ENCODE results near the gene CNOT1.
A peak's percentile ranks its signal among the peaks of the same experiment; 100 is the strongest.

Gene CNOT1

DNA sequence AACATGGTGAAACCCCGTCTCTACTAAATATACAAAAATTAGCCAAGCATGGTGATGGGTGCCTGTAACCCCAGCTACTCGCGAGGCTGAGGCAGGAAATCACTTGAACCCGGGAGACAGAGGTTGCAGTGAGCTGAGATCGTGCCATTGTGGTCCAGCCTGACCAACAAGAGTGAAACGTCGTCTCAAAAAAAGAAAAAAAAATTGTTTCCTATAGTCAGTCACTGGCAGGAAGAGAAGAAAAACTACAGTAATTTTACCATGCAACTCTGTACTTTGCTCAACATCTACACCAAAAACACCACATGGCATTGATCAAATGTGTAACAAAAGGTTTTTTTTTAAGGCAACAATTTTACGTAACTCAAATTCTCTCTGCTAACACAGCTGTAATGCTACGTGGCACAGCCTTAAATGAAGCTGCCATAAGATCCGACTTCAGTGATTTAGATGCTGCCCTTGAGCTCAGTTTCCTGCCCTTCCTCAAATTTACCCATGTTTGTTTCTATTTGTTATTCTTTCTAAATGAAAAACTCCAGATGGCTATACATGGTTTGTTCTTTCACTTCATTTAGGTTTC is 40.2 kb downstream of the CNOT1 start:
- no CpG with 5 or more reads among the region's 10 CpGs for WGBS, 2 donors (ENCODE audit: extremely low coverage in 2 of 2, insufficient read length in 2 of 2, insufficient replicate concordance in 1 of 2)
- H3K36me3 ChIP-seq (replicated peaks in 1 of 2; ENCODE audit: control insufficient read depth in 2 of 2, insufficient read depth in 2 of 2, low read length in 2 of 2) = peaks cover 28 to 95% of the 10 kb centered on the region in 2 donors

GRCh38 chr16:58588406-58588805 is 41.2 kb downstream of the CNOT1 start:
- WGBS, 2 donors (ENCODE audit: extremely low coverage in 2 of 2, insufficient read length in 2 of 2, insufficient replicate concordance in 1 of 2) = no CpG with 5 or more reads among the region's 3 CpGs
- no peak overlapping the region for H3K23ac ChIP-seq (ENCODE audit: low read depth, low read length, poor library complexity)
- no peak overlapping the region for H3K18ac ChIP-seq (ENCODE audit: low read length)
- no peak overlapping the region for H3K27ac ChIP-seq (replicated peaks; ENCODE audit: low read length)
- no peak overlapping the region for H2BK5ac ChIP-seq (ENCODE audit: low read length)
- no peaks in the 10 kb centered on the region for H3K27me3 ChIP-seq (ENCODE audit: control insufficient read depth in 3 of 3, insufficient read depth in 3 of 3, low read depth in 1 of 3, low read length in 3 of 3)
- H3K36me3 ChIP-seq (replicated peaks in 1 of 2; ENCODE audit: control insufficient read depth in 2 of 2, insufficient read depth in 2 of 2, low read length in 2 of 2) = peaks cover 26 to 96% of the 10 kb centered on the region in 2 donors
- H2BK15ac ChIP-seq (ENCODE audit: low read length) = no peak overlapping the region
- no peak for DNase-seq (ENCODE audit: low spot score)
- no peak overlapping the region for H3K14ac ChIP-seq (ENCODE audit: low read length)
- H4K8ac ChIP-seq (ENCODE audit: low read depth, low read length) = no peak overlapping the region
- H3K4me1 ChIP-seq (ENCODE audit: control insufficient read depth in 2 of 2, insufficient read depth in 1 of 2, low read depth in 1 of 2, low read length in 2 of 2) = no peaks in the 10 kb centered on the region
- no peak overlapping the region for H3K4me2 ChIP-seq (ENCODE audit: insufficient read depth, low read length, poor library complexity, severe bottlenecking)
- H2AK5ac ChIP-seq (ENCODE audit: low read depth, low read length) = no peak overlapping the region
- no peak overlapping the region for H2BK120ac ChIP-seq (ENCODE audit: low read depth, low read length)
- H3K9ac ChIP-seq (ENCODE audit: low read depth, low read length, poor library complexity) = no peak overlapping the region
- H3K4me3 ChIP-seq (ENCODE audit: low read length in 2 of 2) = no peak overlapping the region
- H2AFZ ChIP-seq (ENCODE audit: low read length) = no peak overlapping the region
- H3K9me3 ChIP-seq (replicated peaks in 1 of 2; ENCODE audit: control insufficient read depth in 2 of 2, insufficient read depth in 1 of 2, low read depth in 1 of 2, low read length in 2 of 2) = peaks cover 2 to 3% of the 10 kb centered on the region in 2 donors
- no peak overlapping the region for H4K91ac ChIP-seq (ENCODE audit: low read depth, low read length, poor library complexity)
- H2BK12ac ChIP-seq (ENCODE audit: low read length) = no peak overlapping the region
- no peak overlapping the region for H3K4ac ChIP-seq (ENCODE audit: low read length)
- no peaks in the 10 kb centered on the region for H3K79me1 ChIP-seq (ENCODE audit: low read depth, low read length)

More for the DNA sequence above, 40.2 kb downstream of the CNOT1 start:
- no peak overlapping the region for H3K27ac ChIP-seq (replicated peaks; ENCODE audit: low read length)
- no peak overlapping the region for H3K9ac ChIP-seq (ENCODE audit: low read depth, low read length, poor library complexity)
- no peak for DNase-seq (ENCODE audit: low spot score)
- H3K4me2 ChIP-seq (ENCODE audit: insufficient read depth, low read length, poor library complexity, severe bottlenecking) = no peak overlapping the region
- no peaks in the 10 kb centered on the region for H3K79me1 ChIP-seq (ENCODE audit: low read depth, low read length)
- H2AK5ac ChIP-seq (ENCODE audit: low read depth, low read length) = no peak overlapping the region
- H3K23ac ChIP-seq (ENCODE audit: low read depth, low read length, poor library complexity) = no peak overlapping the region
- no peak overlapping the region for H2BK120ac ChIP-seq (ENCODE audit: low read depth, low read length)
- H2BK5ac ChIP-seq (ENCODE audit: low read length) = no peak overlapping the region
- no peak overlapping the region for H2BK15ac ChIP-seq (ENCODE audit: low read length)
- H2BK12ac ChIP-seq (ENCODE audit: low read length) = no peak overlapping the region
- no peak overlapping the region for H3K14ac ChIP-seq (ENCODE audit: low read length)
- H3K4me3 ChIP-seq (ENCODE audit: low read length in 2 of 2) = no peak overlapping the region
- H3K4me1 ChIP-seq (ENCODE audit: control insufficient read depth in 2 of 2, insufficient read depth in 1 of 2, low read depth in 1 of 2, low read length in 2 of 2) = no peaks in the 10 kb centered on the region
- no peak overlapping the region for H3K4ac ChIP-seq (ENCODE audit: low read length)
- H3K27me3 ChIP-seq (ENCODE audit: control insufficient read depth in 3 of 3, insufficient read depth in 3 of 3, low read depth in 1 of 3, low read length in 3 of 3) = no peaks in the 10 kb centered on the region
- no peak overlapping the region for H3K18ac ChIP-seq (ENCODE audit: low read length)
- H4K91ac ChIP-seq (ENCODE audit: low read depth, low read length, poor library complexity) = no peak overlapping the region
- no peak overlapping the region for H4K8ac ChIP-seq (ENCODE audit: low read depth, low read length)
- H2AFZ ChIP-seq (ENCODE audit: low read length) = no peak overlapping the region
- H3K9me3 ChIP-seq (replicated peaks in 1 of 2; ENCODE audit: control insufficient read depth in 2 of 2, insufficient read depth in 1 of 2, low read depth in 1 of 2, low read length in 2 of 2) = peaks cover 2 to 3% of the 10 kb centered on the region in 2 donors

DNA sequence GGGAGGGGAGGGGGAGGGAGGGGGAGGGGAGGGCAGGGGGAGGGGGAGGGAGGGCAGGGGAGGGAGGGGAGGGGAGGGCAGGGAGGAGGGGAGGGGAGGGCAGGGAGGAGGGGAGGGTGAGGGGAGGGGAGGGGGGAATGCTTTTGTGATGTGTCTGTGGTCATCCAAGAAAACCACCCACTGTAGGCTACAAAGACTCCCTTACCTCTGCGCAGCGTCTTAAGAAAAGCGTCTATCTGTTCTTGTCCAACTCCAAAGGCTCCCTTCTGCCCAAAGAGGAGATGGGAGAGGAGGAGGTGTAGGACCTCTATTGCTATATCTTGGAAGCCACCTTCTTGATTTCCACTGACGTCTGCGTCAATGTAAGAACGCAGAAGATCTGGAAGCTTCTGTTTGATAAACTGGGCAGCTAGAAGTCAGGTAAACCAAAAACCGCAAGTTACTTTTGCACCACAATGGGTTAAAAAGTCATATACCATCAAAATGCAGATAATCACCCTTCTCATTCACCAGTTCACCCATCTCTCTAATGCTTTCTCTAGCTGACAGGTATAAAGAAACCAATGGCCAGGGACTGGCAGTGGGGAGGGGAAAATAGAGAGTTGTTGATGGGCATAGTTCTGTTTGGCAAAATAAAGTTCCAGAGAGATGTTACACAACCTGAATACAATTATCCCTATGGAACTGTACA is 43.1 kb downstream of the CNOT1 start:
- Histone ChIP-seq H2AFZ (ENCODE audit: low read length) (no peak overlapping the region), H3K27me3 (ENCODE audit: control insufficient read depth in 3 of 3, insufficient read depth in 3 of 3, low read depth in 1 of 3, low read length in 3 of 3) (no peaks in the 10 kb centered on the region), H2BK5ac (ENCODE audit: low read length) (peak overlapping the region; percentile 35), H2BK15ac (ENCODE audit: low read length) (no peak overlapping the region), H3K23ac (ENCODE audit: low read depth, low read length, poor library complexity) (no peak overlapping the region), H2BK120ac (ENCODE audit: low read depth, low read length) (no peak overlapping the region), H3K9ac (ENCODE audit: low read depth, low read length, poor library complexity) (no peak overlapping the region), H3K4me1 (ENCODE audit: control insufficient read depth in 2 of 2, insufficient read depth in 1 of 2, low read depth in 1 of 2, low read length in 2 of 2) (no peaks in the 10 kb centered on the region), H4K91ac (ENCODE audit: low read depth, low read length, poor library complexity) (no peak overlapping the region), H3K79me1 (ENCODE audit: low read depth, low read length) (no peaks in the 10 kb centered on the region), H3K36me3 (replicated peaks in 1 of 2; ENCODE audit: control insufficient read depth in 2 of 2, insufficient read depth in 2 of 2, low read length in 2 of 2) (peaks cover 32 to 96% of the 10 kb centered on the region in 2 donors), H3K4me2 (ENCODE audit: insufficient read depth, low read length, poor library complexity, severe bottlenecking) (no peak overlapping the region), H2AK5ac (ENCODE audit: low read depth, low read length) (no peak overlapping the region), H2BK12ac (ENCODE audit: low read length) (no peak overlapping the region), H3K9me3 (replicated peaks in 1 of 2; ENCODE audit: control insufficient read depth in 2 of 2, insufficient read depth in 1 of 2, low read depth in 1 of 2, low read length in 2 of 2) (peaks cover 2 to 3% of the 10 kb centered on the region in 2 donors), H4K8ac (ENCODE audit: low read depth, low read length) (no peak overlapping the region), H3K4me3 (ENCODE audit: low read length in 2 of 2) (no peak overlapping the region), H3K4ac (ENCODE audit: low read length) (no peak overlapping the region), H3K14ac (ENCODE audit: low read length) (no peak overlapping the region), H3K27ac (replicated peaks; ENCODE audit: low read length) (no peak overlapping the region), H3K18ac (ENCODE audit: low read length) (no peak overlapping the region)
- DNase-seq (ENCODE audit: low spot score) = no peak
- WGBS, 2 donors (ENCODE audit: extremely low coverage in 2 of 2, insufficient read length in 2 of 2, insufficient replicate concordance in 1 of 2) = no CpG with 5 or more reads among the region's 7 CpGs

GRCh38 chr16:58584831-58585505 is 44.7 kb downstream of the CNOT1 start:
- no peak overlapping the region for H2AK5ac ChIP-seq (ENCODE audit: low read depth, low read length)
- H2AFZ ChIP-seq (ENCODE audit: low read length) = no peak overlapping the region
- no peak overlapping the region for H3K4me3 ChIP-seq (ENCODE audit: low read length in 2 of 2)
- H3K9ac ChIP-seq (ENCODE audit: low read depth, low read length, poor library complexity) = no peak overlapping the region
- H3K9me3 ChIP-seq (replicated peaks in 1 of 2; ENCODE audit: control insufficient read depth in 2 of 2, insufficient read depth in 1 of 2, low read depth in 1 of 2, low read length in 2 of 2) = peaks cover 2 to 3% of the 10 kb centered on the region in 2 donors
- H2BK120ac ChIP-seq (ENCODE audit: low read depth, low read length) = no peak overlapping the region
- H3K4me2 ChIP-seq (ENCODE audit: insufficient read depth, low read length, poor library complexity, severe bottlenecking) = no peak overlapping the region
- H3K18ac ChIP-seq (ENCODE audit: low read length) = no peak overlapping the region
- no peak overlapping the region for H4K8ac ChIP-seq (ENCODE audit: low read depth, low read length)
- H3K27ac ChIP-seq (replicated peaks; ENCODE audit: low read length) = no peak overlapping the region
- no peak overlapping the region for H3K4ac ChIP-seq (ENCODE audit: low read length)
- no peaks in the 10 kb centered on the region for H3K79me1 ChIP-seq (ENCODE audit: low read depth, low read length)
- H3K14ac ChIP-seq (ENCODE audit: low read length) = no peak overlapping the region
- H2BK12ac ChIP-seq (ENCODE audit: low read length) = no peak overlapping the region
- no peak overlapping the region for H4K91ac ChIP-seq (ENCODE audit: low read depth, low read length, poor library complexity)
- H2BK5ac ChIP-seq (ENCODE audit: low read length) = no peak overlapping the region
- no CpG with 5 or more reads among the region's 8 CpGs for WGBS, 2 donors (ENCODE audit: extremely low coverage in 2 of 2, insufficient read length in 2 of 2, insufficient replicate concordance in 1 of 2)
- H2BK15ac ChIP-seq (ENCODE audit: low read length) = no peak overlapping the region
- peaks cover 33 to 97% of the 10 kb centered on the region in 2 donors for H3K36me3 ChIP-seq (replicated peaks in 1 of 2; ENCODE audit: control insufficient read depth in 2 of 2, insufficient read depth in 2 of 2, low read length in 2 of 2)
- H3K27me3 ChIP-seq (ENCODE audit: control insufficient read depth in 3 of 3, insufficient read depth in 3 of 3, low read depth in 1 of 3, low read length in 3 of 3) = no peaks in the 10 kb centered on the region
- no peaks in the 10 kb centered on the region for H3K4me1 ChIP-seq (ENCODE audit: control insufficient read depth in 2 of 2, insufficient read depth in 1 of 2, low read depth in 1 of 2, low read length in 2 of 2)
- no peak for DNase-seq (ENCODE audit: low spot score)
- H3K23ac ChIP-seq (ENCODE audit: low read depth, low read length, poor library complexity) = no peak overlapping the region
